ENCODE data around the gene CD151.

- TF ChIP-seq CTCF (IDR thresholded peaks at IDR 0.05; ENCODE audit: low read depth, low read length, missing input control) (no peak), MAX (IDR thresholded peaks at IDR 0.05) (no peak)
Measured at GRCh38 chr11:813072-813455, 19.7 kb upstream of the CD151 start.

All from liver (tissue), 2 donors.